K562 (cell line): ENCODE results near the gene DYRK1A. TPM values are rescaled to one million over a fixed set of nuclear protein-coding genes. Genes with fewer than 3 reads are reported as not detected.

Experiments
- BDP1 ChIP-seq: IDR thresholded peaks from 3 replicates; pipeline ENCODE4 v1.6.1; 2011; ENCODE audit not compliant: insufficient read length, insufficient read depth
- CBX5 ChIP-seq: IDR thresholded peaks from 2 replicates; pipeline ENCODE4 v1.6.1; 2014; ENCODE audit warnings: low read depth, borderline replicate concordance
- ESRRB ChIP-seq: fragments of 250-450 bp; sonication (Bioruptor Pico); IDR thresholded peaks from 2 replicates; pipeline ENCODE4 v1.5.0; 2020; ENCODE audit warnings: mild to moderate bottlenecking, moderate library complexity, borderline replicate concordance
- GATAD2B ChIP-seq: fragments of 450-650 bp; IDR thresholded peaks from 2 replicates; pipeline ENCODE4 v1.6.1; 2017; ENCODE audit warnings: mild to moderate bottlenecking, borderline replicate concordance
- HNRNPL ChIP-seq: fragments of 200-400 bp; formaldehyde crosslinking; IDR thresholded peaks from 2 replicates; pipeline ENCODE4 v1.6.1; 2017; ENCODE audit warnings: low read depth, mild to moderate bottlenecking, low read length
- PHTF2 ChIP-seq: fragments of 250-450 bp; sonication (Bioruptor Pico); IDR thresholded peaks from 2 replicates; pipeline ENCODE4 v1.5.0; 2021; ENCODE audit warnings: mild to moderate bottlenecking
- POLR3A ChIP-seq: IDR thresholded peaks from 2 replicates; pipeline ENCODE4 v1.6.1; 2011; ENCODE audit warnings: borderline replicate concordance, mild to moderate bottlenecking, moderate library complexity; ENCODE audit not compliant: insufficient read length, insufficient read depth; ENCODE audit errors: extremely low read depth
- POLR3G ChIP-seq: IDR thresholded peaks from 2 replicates; pipeline ENCODE4 v1.6.1; 2011; ENCODE audit not compliant: insufficient read length, insufficient replicate concordance; ENCODE audit errors: extremely low read depth
- RBM34 ChIP-seq: fragments of 200-400 bp; formaldehyde crosslinking; IDR thresholded peaks from 2 replicates; pipeline ENCODE4 v1.6.1; 2018; ENCODE audit warnings: low read length, borderline replicate concordance; ENCODE audit not compliant: insufficient read depth
- SMARCB1 ChIP-seq: IDR thresholded peaks from 2 replicates; pipeline ENCODE4 v1.6.1; 2011; ENCODE audit warnings: improper control_type of control experiment, low read depth; ENCODE audit not compliant: insufficient read length
- SRSF3 ChIP-seq: fragments of 200-400 bp; formaldehyde crosslinking; IDR thresholded peaks from 2 replicates; pipeline ENCODE4 v1.6.1; 2016; ENCODE audit warnings: mild to moderate bottlenecking, low read length, moderate library complexity; ENCODE audit not compliant: insufficient read depth
- TAF7 ChIP-seq: fragments of 450-650 bp; IDR thresholded peaks from 2 replicates; pipeline ENCODE4 v1.6.1; 2016; ENCODE audit warnings: missing genetic modification characterization, missing compliant biosample characterization
- TOE1 ChIP-seq, 2 experiments: fragments of 450-650 bp in 1 of 2; sonication (generic) in 1 of 2; formaldehyde crosslinking in 1 of 2; IDR thresholded peaks; 2 replicates each; pipeline versions ENCODE4 v1.7.1 to v1.8.0; 2016 to 2022; ENCODE audit warnings: borderline replicate concordance in 2 of 2, mild to moderate bottlenecking in 2 of 2, antibody characterized with exemption in 1 of 2, inconsistent platforms in 1 of 2, low read depth in 1 of 2, missing genetic modification reagents in 1 of 2, moderate library complexity in 1 of 2
- ZNF143 ChIP-seq: sonication (generic); formaldehyde crosslinking; IDR thresholded peaks from 2 replicates; pipeline ENCODE4 v1.9.0; 2022; ENCODE audit warnings: mild to moderate bottlenecking, missing genetic modification reagents
- polyA plus RNA-seq, 8 experiments: library from polyadenylated mRNA; depleted of rRNA in 4 of 8; stranded (reverse) in 5 of 8; unstranded in 3 of 8; fragments of >200 nt; fragmentation: Nextera tagmentation in 2 of 8; fragmentation: Illumina TruSeq in 1 of 8; extraction: Ambion mirVana in 2 of 8; extraction: Trizol in 1 of 8; gene quantifications; 2 replicates each; pipeline versions ENCODE4 v1.2.1 to v1.2.3, GENCODE V29; 2011 to 2014; ENCODE audit warnings: inconsistent platforms in 1 of 8, missing spikeins in 1 of 8
- total RNA-seq, 7 experiments: library from RNA; depleted of rRNA in 6 of 7; stranded (reverse); fragments of >200 nt in 6 of 7; fragmentation: Illumina TruSeq in 2 of 7; extraction: Trizol in 2 of 7; gene quantifications; 2 replicates each; pipeline versions ENCODE4 v1.2.1 to v1.2.3, GENCODE V29; 2011 to 2021; ENCODE audit warnings: low replicate concordance in 1 of 7
- TF ChIP-seq, protein P1 (sequence below): sonication (generic); formaldehyde crosslinking; IDR thresholded peaks from 2 replicates; pipeline ENCODE4 v1.8.0; 2022; ENCODE audit warnings: mild to moderate bottlenecking, low read depth, missing genetic modification reagents
- TF ChIP-seq, protein P2 (sequence below): fragments of 250-450 bp; sonication (Bioruptor Pico); IDR thresholded peaks from 2 replicates; pipeline ENCODE4 v1.4.0; 2020

Gene DYRK1A
- total and polyA plus RNA-seq, 9 of the 15 experiments (the other 6 are each of a cell fraction or from before 2014, with no cell fraction given): 3.7 to 64.8 (median 42.3) TPM

DNA sequence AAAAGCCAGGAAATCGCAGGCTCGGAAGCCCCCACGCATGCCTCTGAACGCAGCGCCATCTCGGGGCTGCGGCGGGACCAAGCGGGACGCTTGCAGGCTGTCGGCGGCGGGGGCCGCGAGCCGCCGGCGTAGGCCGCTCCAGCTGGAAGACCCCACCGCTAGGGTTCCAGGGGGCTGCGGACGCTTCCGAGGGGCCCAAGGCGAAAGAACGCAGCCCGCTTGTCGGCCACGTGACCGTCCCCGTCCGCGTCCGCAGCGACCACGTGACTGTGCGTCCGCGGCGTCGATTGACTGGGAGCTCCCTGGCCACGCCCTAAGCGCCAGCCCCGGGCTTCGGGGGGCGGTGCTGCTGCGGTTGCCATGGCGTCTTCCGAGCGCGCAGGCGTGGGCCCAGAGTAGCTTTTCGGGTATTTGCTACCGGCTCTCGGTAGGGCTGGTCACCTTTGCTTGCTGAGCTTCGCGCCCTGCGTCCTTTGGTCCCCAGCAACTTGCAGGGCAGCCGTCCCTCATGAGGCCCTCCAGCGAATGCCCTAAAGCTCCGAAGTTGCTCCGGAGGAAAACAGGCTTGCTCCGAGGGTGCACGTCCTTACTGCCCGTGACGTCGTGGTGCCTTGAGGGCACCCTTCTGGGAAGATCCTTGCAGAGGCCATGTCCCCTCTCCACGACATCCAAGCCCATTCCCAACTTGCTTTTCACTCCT lies 197.2 kb downstream of the DYRK1A start (continued):
- peak; percentile 45; the same call in 1 of the 2 replicates for TF ChIP-seq CBX5
- peak; percentile 99 for TF ChIP-seq TOE1 (IDR thresholded peaks at IDR 0.05; ENCODE audit: borderline replicate concordance)
- TF ChIP-seq TOE1 (CRISPR knock-in tag; IDR thresholded peaks at IDR 0.05; ENCODE audit: borderline replicate concordance, low read depth): peak; percentile 67; the same call in 1 of the 2 replicates
- TF ChIP-seq, protein P1, sequence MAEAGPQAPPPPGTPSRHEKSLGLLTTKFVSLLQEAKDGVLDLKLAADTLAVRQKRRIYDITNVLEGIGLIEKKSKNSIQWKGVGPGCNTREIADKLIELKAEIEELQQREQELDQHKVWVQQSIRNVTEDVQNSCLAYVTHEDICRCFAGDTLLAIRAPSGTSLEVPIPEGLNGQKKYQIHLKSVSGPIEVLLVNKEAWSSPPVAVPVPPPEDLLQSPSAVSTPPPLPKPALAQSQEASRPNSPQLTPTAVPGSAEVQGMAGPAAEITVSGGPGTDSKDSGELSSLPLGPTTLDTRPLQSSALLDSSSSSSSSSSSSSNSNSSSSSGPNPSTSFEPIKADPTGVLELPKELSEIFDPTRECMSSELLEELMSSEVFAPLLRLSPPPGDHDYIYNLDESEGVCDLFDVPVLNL: 0 out of 2 replicates have a peak, but pooled peaks have one; percentile 72
- TF ChIP-seq, protein P2, sequence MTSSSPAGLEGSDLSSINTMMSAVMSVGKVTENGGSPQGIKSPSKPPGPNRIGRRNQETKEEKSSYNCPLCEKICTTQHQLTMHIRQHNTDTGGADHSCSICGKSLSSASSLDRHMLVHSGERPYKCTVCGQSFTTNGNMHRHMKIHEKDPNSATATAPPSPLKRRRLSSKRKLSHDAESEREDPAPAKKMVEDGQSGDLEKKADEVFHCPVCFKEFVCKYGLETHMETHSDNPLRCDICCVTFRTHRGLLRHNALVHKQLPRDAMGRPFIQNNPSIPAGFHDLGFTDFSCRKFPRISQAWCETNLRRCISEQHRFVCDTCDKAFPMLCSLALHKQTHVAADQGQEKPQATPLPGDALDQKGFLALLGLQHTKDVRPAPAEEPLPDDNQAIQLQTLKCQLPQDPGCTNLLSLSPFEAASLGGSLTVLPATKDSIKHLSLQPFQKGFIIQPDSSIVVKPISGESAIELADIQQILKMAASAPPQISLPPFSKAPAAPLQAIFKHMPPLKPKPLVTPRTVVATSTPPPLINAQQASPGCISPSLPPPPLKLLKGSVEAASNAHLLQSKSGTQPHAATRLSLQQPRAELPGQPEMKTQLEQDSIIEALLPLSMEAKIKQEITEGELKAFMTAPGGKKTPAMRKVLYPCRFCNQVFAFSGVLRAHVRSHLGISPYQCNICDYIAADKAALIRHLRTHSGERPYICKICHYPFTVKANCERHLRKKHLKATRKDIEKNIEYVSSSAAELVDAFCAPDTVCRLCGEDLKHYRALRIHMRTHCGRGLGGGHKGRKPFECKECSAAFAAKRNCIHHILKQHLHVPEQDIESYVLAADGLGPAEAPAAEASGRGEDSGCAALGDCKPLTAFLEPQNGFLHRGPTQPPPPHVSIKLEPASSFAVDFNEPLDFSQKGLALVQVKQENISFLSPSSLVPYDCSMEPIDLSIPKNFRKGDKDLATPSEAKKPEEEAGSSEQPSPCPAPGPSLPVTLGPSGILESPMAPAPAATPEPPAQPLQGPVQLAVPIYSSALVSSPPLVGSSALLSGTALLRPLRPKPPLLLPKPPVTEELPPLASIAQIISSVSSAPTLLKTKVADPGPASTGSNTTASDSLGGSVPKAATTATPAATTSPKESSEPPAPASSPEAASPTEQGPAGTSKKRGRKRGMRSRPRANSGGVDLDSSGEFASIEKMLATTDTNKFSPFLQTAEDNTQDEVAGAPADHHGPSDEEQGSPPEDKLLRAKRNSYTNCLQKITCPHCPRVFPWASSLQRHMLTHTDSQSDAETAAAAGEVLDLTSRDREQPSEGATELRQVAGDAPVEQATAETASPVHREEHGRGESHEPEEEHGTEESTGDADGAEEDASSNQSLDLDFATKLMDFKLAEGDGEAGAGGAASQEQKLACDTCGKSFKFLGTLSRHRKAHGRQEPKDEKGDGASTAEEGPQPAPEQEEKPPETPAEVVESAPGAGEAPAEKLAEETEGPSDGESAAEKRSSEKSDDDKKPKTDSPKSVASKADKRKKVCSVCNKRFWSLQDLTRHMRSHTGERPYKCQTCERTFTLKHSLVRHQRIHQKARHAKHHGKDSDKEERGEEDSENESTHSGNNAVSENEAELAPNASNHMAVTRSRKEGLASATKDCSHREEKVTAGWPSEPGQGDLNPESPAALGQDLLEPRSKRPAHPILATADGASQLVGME: no peak; the same call in 1 of the 2 replicates
- no peak for TF ChIP-seq SMARCB1
- TF ChIP-seq TAF7 (tag): peak; percentile 31; the same call in 1 of the 2 replicates
- no peak for TF ChIP-seq ZNF143 (CRISPR knock-in tag)
- TF ChIP-seq ESRRB (CRISPR knock-in tag): no peak
- no peak for TF ChIP-seq PHTF2 (CRISPR knock-in tag)
- TF ChIP-seq BDP1: no peak
- TF ChIP-seq POLR3A: no peak
- no peak for TF ChIP-seq GATAD2B
- no peak for TF ChIP-seq SRSF3
- no peak for TF ChIP-seq POLR3G
- peak; percentile 31; the same call in 1 of the 2 replicates for TF ChIP-seq HNRNPL
- TF ChIP-seq RBM34: no peak
